Activated CD4-positive, alpha-beta T cell treated with anti-CD3 and anti-CD28 coated beads, Interleukin-2, amount 10 ng/mL, durations not matched to agents 7 days and 5 days (primary cell): ENCODE measurements around the gene TJP3. TPM values are rescaled to one million over a fixed set of nuclear protein-coding genes. Genes with fewer than 3 reads are reported as not detected.
"Not testable (repeated sequence)": the region's sequence is repeated elsewhere in the genome, so short reads cannot be mapped to it uniquely, and the experiment has no call there.

Source experiments
- CTCF ChIA-PET: fragments of 350-600 bp; sonication (Branson Sonifier 250); formaldehyde crosslinking; loops from one replicate; lab custom pipeline; 2021; ENCODE audit warnings: antibody characterized with exemption; lab: Charles Lee
- POLR2A ChIA-PET: fragments of 350-600 bp; sonication (Branson Sonifier 250); formaldehyde crosslinking; loops from one replicate; lab custom pipeline; 2021; ENCODE audit warnings: antibody characterized with exemption; lab: Charles Lee
- DNase-seq: peaks from one replicate; pipeline ENCODE4 v3.0.0-alpha.2; 2020
- H3K27ac Mint-ChIP-seq: one replicate; pipeline ENCODE4 v1.8.0; 2021; ENCODE audit warnings: mild to moderate bottlenecking, moderate library complexity, mixed read lengths
- H3K27me3 Mint-ChIP-seq: one replicate; pipeline ENCODE4 v1.8.0; 2021; ENCODE audit warnings: mixed read lengths
- H3K36me3 Mint-ChIP-seq: one replicate; pipeline ENCODE4 v1.8.0; 2021; ENCODE audit warnings: low read depth, mixed read lengths
- H3K4me1 Mint-ChIP-seq: one replicate; pipeline ENCODE4 v1.8.0; 2021; ENCODE audit warnings: mixed read lengths
- H3K4me3 Mint-ChIP-seq: one replicate; pipeline ENCODE4 v1.8.0; 2021; ENCODE audit warnings: mild to moderate bottlenecking, moderate library complexity, mixed read lengths
- H3K9me3 Mint-ChIP-seq: one replicate; pipeline ENCODE4 v1.8.0; 2021; ENCODE audit warnings: mixed read lengths
- total RNA-seq, 2 experiments: library from RNA; stranded (reverse); gene quantifications; one replicate each; pipeline ENCODE4 v1.2.3, GENCODE V29; 2021

The TJP3 gene
- total RNA-seq = 1 to 10 TPM; 2.7 to 3.5 TPM

DNA sequence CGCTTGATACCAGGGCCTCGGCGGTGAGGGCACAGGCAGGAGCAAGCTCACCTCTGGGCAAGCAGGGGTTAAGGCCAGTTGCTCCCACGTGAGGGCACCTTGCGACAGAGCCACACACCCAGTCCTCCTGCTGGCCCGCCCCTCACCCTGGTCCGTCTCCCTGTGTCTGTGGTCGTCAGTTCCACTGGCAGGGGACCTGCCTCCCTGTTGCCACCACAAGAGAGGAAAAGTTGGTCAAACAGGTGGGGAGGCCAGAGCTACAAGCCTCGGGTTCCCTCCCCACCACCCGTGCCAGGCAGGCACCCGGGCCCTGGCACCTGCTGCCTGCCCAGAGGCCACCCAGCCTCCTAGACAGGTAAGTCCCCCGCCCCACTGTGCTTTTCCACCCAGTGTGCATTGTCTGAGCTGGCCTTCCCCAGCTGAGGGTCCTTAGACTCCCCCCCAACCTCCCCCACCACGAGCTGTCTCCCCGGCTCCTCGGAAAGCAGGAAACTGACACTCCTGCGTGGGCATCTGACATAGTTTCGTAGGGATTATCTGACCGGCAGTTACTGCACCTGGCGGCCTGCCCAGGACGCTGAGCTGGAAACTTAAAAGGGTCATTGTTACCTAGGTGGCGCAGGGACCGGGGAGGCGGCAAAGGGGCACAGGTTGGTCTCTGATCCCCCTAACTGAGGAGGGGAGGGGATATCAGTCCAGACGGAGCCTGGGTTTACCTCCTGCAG, at the start of gene TJP3:
Gene TJP3 (plus strand): TSS at position 178 of the 725 bp plus-strand sequence. CDS start 20,049 bp downstream, outside the sequence.
- H3K27me3 Mint-ChIP-seq = peaks cover 5% of the 10 kb centered on the region
- ChIA-PET POLR2A (no interaction called here), CTCF (interaction anchor here (0.6 to 1.7 kb wide), 5 partner anchors 11 to 123 kb away, joined by 3 to 5 read pairs (median 3); partner anchors contain the start of gene GIPC3)
- H3K9me3 Mint-ChIP-seq = no peaks in the 10 kb centered on the region
- peak within 1 kb of the TSS; percentile 60 for H3K27ac Mint-ChIP-seq
- peaks cover 6% of the 10 kb centered on the region for H3K4me1 Mint-ChIP-seq
- DNase-seq = no peak
- no peak within 1 kb of the TSS for H3K4me3 Mint-ChIP-seq
- no peaks in the 10 kb centered on the region for H3K36me3 Mint-ChIP-seq

DNA sequence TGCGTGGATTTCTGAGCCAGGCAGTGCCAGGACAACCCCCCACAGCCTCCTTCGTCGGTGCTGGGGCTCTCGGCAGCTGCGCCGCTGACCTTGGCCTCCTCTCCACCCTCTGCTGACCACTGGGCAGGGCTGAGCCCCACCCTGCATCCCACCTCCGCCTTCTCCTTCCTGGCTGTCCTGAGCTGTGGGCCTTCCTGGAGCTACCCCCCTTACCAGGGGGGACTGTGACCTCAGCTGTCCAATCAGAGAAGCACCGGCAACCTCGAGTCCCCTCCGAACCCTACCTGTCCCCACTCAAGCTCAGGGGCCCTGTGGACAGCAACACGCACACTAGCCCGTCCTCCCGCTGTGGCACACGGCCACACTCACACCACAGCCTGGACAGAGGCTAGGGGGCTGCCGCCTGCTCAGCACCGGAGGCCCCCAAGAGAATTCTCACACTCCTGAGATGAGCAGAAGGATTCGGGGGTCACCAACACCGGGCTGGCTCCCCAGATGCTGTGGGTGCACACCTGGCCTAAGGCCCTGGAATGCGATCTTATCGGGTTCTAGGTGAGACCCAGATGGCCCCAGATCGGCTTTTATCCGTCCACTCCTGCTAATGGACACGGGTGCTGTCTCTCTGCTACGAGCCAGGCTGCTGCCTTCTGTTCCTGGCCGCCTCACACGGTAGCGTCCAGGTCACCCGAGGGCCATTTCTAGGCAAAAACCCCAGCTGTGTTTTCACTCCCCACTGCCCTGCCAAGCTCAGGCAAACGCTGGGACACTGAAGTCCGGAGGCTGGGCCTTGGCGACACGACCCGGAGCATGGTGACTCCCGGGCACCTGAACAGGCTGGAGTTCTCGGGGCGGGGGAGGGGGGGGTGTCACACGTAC, 49.1 kb upstream of the TJP3 start:
- H3K4me3 Mint-ChIP-seq = no peak overlapping the region
- CTCF ChIA-PET = interaction anchor here (1.3 kb wide), 1 partner anchor 114 kb away, joined by 3 read pairs; no protein-coding TSS in a partner anchor
- H3K36me3 Mint-ChIP-seq = peaks cover 5% of the 10 kb centered on the region
- H3K4me1 Mint-ChIP-seq = no peaks in the 10 kb centered on the region
- POLR2A ChIA-PET = no interaction called here
- H3K9me3 Mint-ChIP-seq = no peaks in the 10 kb centered on the region
- H3K27me3 Mint-ChIP-seq = no peaks in the 10 kb centered on the region
- no peak for DNase-seq
- no peak overlapping the region for H3K27ac Mint-ChIP-seq

DNA sequence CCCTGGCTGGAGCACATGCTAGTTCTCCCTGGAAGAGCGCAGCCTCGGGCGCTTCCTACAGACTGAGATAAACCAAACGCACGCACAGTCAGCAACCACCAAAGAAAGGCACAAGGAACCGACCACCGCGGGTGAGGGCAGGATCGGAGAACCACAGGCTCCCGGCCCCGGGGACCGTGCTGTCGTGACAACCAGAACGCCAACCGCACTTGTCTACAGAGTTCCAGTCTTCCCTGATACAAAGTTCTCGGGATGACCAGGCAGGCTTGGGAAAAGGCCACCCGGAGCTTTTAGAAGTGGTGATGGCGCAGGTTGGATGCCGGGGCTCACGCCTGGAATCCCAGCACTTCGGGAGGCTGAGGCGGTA, 48.5 kb upstream of the TJP3 start:
- no peaks in the 10 kb centered on the region for H3K9me3 Mint-ChIP-seq
- no peak for DNase-seq
- peaks cover 5% of the 10 kb centered on the region for H3K36me3 Mint-ChIP-seq
- H3K4me3 Mint-ChIP-seq = no peak overlapping the region
- H3K27ac Mint-ChIP-seq = no peak overlapping the region
- H3K4me1 Mint-ChIP-seq = no peaks in the 10 kb centered on the region
- no peaks in the 10 kb centered on the region for H3K27me3 Mint-ChIP-seq
- ChIA-PET POLR2A (no interaction called here), CTCF (interaction anchor here (1.3 kb wide), 1 partner anchor 114 kb away, joined by 3 read pairs; no protein-coding TSS in a partner anchor)

DNA sequence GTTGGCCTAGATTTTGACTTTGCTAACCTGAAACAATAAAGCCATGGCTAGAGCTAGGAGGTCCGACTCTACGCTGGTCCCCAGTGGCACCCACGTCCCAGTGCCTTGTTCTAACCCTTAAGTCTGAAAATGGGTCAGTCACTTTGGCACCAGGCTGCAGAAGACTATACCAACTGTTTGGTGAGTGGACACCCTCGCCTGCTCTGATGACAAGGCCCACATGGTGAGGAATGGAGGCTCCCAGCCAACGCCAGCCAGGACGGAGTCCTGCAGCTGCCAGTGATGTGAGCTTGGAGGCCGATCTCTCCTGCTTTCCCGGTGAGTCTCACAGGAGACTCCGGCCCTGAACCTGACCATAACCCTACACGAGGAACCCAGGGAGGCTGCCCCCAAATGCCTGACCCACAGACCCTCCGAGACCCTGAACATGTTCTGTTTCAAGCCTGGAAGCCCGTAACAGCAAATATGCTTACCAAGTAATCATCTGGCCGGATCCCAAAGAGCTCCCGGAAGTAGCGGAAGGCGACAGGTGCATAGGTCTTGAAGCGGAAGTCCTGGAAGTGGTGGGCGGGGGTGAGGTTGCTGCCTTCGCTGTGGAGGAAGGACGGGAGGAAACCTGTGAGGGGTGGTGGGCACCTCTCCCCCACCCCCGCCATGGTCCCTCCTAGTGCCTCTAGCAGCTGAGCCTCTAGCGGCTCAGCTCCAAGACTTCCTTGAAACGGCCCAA, 47.5 kb upstream of the TJP3 start:
- DNase-seq = no peak
- ChIA-PET CTCF (interaction anchor here (0.9 to 1.6 kb wide), 3 partner anchors 32 to 115 kb away, joined by 3 read pairs; partner anchors contain the start of gene MRPL54), POLR2A (no interaction called here)
- Mint-ChIP-seq H3K4me1 (no peaks in the 10 kb centered on the region), H3K27ac (no peak overlapping the region), H3K27me3 (no peaks in the 10 kb centered on the region), H3K4me3 (no peak overlapping the region), H3K9me3 (no peaks in the 10 kb centered on the region), H3K36me3 (peaks cover 5% of the 10 kb centered on the region)

DNA sequence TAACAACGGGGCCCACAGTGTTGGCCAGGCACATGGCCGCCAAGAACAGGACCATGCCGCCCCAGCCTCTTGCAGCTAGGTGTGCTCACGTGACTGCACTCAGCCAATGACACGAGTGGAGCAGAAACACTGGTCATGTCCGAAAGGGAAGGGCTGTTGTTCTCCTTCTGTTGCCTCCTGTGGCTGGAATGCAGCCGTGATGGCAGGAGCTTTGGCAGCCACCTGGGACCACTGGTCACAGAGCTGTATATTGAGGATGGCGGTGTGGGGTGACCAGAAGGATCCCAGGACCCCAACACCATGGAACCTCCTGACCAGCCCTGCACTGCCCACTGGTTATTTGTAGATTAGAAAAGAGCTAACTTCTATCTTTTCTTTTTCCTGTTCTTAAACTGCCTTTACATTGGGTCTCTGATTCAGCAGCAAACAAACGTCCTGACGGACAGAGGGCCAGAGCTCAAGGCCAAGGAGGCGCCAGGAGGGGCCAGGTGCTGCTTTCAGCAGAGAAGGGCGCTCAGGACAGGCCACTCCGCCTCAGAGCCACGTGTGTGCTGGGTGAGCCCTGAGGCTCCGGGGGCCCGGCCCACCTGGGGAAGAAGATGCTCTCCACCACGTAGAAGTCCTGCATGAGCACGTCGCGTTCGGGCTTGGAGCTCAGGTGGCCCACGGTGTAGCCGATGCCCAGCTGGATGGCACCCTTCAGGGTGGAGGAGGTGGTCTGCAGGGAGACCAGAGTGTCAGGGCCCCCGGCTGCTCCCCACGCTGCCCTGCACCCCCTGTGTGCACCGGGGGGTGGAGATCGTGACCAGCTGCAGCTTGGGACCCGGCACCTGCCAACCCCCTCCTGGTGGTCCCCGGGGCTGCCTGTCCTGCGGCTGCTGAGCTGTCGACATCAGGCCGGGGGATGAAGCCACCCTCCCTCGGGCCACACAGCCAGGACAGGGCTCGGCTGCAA, 46.6 kb upstream of the TJP3 start:
- H3K9me3 Mint-ChIP-seq = no peaks in the 10 kb centered on the region
- POLR2A ChIA-PET = no interaction called here
- no peaks in the 10 kb centered on the region for H3K27me3 Mint-ChIP-seq
- no peak overlapping the region for H3K27ac Mint-ChIP-seq
- CTCF ChIA-PET = interaction anchor here (0.5 to 1.6 kb wide), 3 partner anchors 31 to 678 kb away, joined by 3 to 4 read pairs (median 3); partner anchors contain the start of gene MRPL54
- H3K4me3 Mint-ChIP-seq = no peak overlapping the region
- no peaks in the 10 kb centered on the region for H3K4me1 Mint-ChIP-seq
- H3K36me3 Mint-ChIP-seq = peaks cover 5% of the 10 kb centered on the region
- DNase-seq = no peak

DNA sequence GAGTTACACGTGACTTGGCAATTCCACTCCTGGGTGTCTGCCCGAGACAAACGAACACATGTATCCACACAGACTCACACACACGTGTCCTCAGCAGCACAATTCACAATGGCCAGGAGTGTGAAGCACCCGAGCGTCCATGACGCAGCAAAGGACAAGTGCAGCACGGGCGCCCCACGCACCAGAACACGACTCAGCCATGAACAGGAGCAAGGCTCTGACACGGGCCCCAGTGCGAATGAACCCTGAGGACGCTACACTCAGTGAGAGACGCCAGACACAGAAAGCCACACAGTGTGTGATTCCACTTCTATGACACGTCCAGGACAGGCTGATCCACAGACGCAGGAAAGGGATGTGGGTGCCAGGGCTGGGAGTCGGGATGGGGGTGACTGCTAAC, 44.3 kb upstream of the TJP3 start:
- H3K4me1 Mint-ChIP-seq = no peaks in the 10 kb centered on the region
- ChIA-PET CTCF (no interaction called here), POLR2A (no interaction called here)
- DNase-seq = no peak
- H3K4me3 Mint-ChIP-seq = no peak overlapping the region
- H3K27me3 Mint-ChIP-seq = no peaks in the 10 kb centered on the region
- no peaks in the 10 kb centered on the region for H3K9me3 Mint-ChIP-seq
- no peak overlapping the region for H3K27ac Mint-ChIP-seq
- no peaks in the 10 kb centered on the region for H3K36me3 Mint-ChIP-seq

GRCh38 chr19:3664879-3665642, 43.1 kb upstream of the TJP3 start:
- Mint-ChIP-seq H3K4me3 (no peak overlapping the region), H3K27me3 (no peaks in the 10 kb centered on the region), H3K27ac (no peak overlapping the region), H3K36me3 (no peaks in the 10 kb centered on the region), H3K4me1 (no peaks in the 10 kb centered on the region), H3K9me3 (no peaks in the 10 kb centered on the region)
- DNase-seq = no peak
- ChIA-PET POLR2A (no interaction called here), CTCF (interaction anchor here (0.7 to 2.2 kb wide), 3 partner anchors 24 to 55 kb away, joined by 3 to 8 read pairs (median 3); no protein-coding TSS in a partner anchor)

GRCh38 chr19:3665681-3666544, 42.3 kb upstream of the TJP3 start:
- peaks cover 4% of the 10 kb centered on the region for H3K4me1 Mint-ChIP-seq
- no peak overlapping the region for H3K27ac Mint-ChIP-seq
- peak; percentile 78 for DNase-seq
- H3K36me3 Mint-ChIP-seq = no peaks in the 10 kb centered on the region
- H3K27me3 Mint-ChIP-seq = no peaks in the 10 kb centered on the region
- ChIA-PET POLR2A (no interaction called here), CTCF (interaction anchor here (0.7 to 2.2 kb wide), 6 partner anchors 23 to 183 kb away, joined by 3 to 8 read pairs (median 4); no protein-coding TSS in a partner anchor)
- no peak overlapping the region for H3K4me3 Mint-ChIP-seq
- H3K9me3 Mint-ChIP-seq = no peaks in the 10 kb centered on the region

DNA sequence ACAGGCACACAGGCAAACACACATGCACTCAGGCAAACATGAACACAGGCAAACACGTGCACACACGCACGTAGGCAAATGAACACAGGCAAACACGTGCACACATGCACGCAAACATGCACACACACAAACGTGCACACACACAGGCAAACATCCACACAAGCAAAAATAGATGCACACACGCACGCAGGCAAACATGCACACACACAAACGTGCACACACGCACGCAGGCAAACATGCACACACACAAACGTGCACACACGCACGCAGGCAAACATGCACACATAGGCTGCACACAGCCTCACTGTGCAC, 41.7 kb upstream of the TJP3 start:
- DNase-seq, H3K27me3 Mint-ChIP-seq, H3K27ac Mint-ChIP-seq, H3K9me3 Mint-ChIP-seq, H3K4me1 Mint-ChIP-seq, H3K36me3 Mint-ChIP-seq, H3K4me3 Mint-ChIP-seq, POLR2A ChIA-PET: not testable (repeated sequence)
- CTCF ChIA-PET = interaction anchor here (1.0 to 2.2 kb wide), 4 partner anchors 22 to 182 kb away, joined by 3 to 8 read pairs (median 6); no protein-coding TSS in a partner anchor

DNA sequence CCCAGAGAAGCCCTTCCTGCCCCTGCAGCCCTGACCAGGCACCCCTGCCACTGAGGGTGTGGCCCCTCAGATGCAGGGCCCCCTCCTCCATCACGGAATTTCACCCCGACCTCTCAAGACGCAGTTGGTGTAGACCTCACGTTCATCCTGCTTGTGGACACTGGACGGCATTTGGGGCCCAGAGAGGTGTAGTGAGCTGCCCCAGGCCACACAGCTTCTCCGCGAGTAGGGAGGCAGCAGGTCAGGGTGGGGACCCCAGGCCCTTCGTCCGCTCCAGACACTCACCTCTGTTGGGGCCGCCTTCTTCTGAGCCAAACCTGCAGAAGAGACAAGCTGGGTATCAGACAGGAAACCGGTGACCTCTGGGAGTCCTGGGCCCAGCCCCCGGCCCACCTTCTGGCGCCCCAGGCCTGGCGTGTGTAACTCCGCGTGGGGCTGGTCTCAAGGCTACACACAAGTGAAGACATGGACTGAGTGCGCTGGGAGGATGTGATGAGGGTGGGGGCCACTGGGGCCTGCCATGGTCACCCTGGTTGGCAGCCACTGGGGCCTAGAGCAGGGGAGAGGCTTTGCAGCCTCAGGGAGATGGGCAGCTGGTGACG, 41.0 kb upstream of the TJP3 start:
- no peak overlapping the region for H3K4me3 Mint-ChIP-seq
- CTCF ChIA-PET = interaction anchor here (1.3 to 2.2 kb wide), 3 partner anchors 22 to 57 kb away, joined by 6 to 8 read pairs (median 7); no protein-coding TSS in a partner anchor
- H3K27me3 Mint-ChIP-seq = no peaks in the 10 kb centered on the region
- POLR2A ChIA-PET = no interaction called here
- H3K27ac Mint-ChIP-seq = no peak overlapping the region
- peaks cover 13% of the 10 kb centered on the region for H3K4me1 Mint-ChIP-seq
- H3K9me3 Mint-ChIP-seq = no peaks in the 10 kb centered on the region
- DNase-seq = no peak
- no peaks in the 10 kb centered on the region for H3K36me3 Mint-ChIP-seq
